SK-N-SH (cell line): ENCODE measurements around the gene HYAL2. TPM values are rescaled to one million over a fixed set of nuclear protein-coding genes. Genes with fewer than 3 reads are reported as not detected.
"Not testable (repeated sequence)": the region's sequence is repeated elsewhere in the genome, so short reads cannot be mapped to it uniquely, and the experiment has no call there.

ENCODE experiments used
- CTCF ChIA-PET: fragments of 300-600, 350-600 bp; formaldehyde crosslinking; extraction: SDS; loops from one replicate; lab custom pipeline; 2021; lab: Yijun Ruan, JAX
- POLR2A ChIA-PET: fragments of 350-600 bp; sonication (Branson Sonifier 250); formaldehyde crosslinking; extraction: SDS; loops from one replicate; lab custom pipeline; 2020; ENCODE audit warnings: antibody characterized with exemption, inconsistent platforms; lab: Yijun Ruan, JAX
- DNase-seq: peaks from one replicate; pipeline ENCODE4 v3.0.0; 2012
- H2AFZ ChIP-seq: fragments of 200-600 bp; sonication (generic); 2 replicates; pipeline ENCODE4 v1.8.1; 2016; ENCODE audit warnings: antibody characterized with exemption, mild to moderate bottlenecking, low read depth
- H3F3A ChIP-seq: fragments of 200-600 bp; sonication (generic); replicated peaks from 2 replicates; pipeline ENCODE3; 2016; ENCODE audit warnings: antibody characterized with exemption, mild to moderate bottlenecking; ENCODE audit not compliant: insufficient read depth
- H3K27ac ChIP-seq, 2 experiments: fragments of 200-500 bp in 1 of 2; fragments of 200-600 bp in 1 of 2; sonication (Bioruptor generic) in 1 of 2; sonication (generic), shearing (Covaris generic) in 1 of 2; 2 replicates each; pipeline versions ENCODE4 v1.5.1 to v1.6.1; 2014 to 2016; ENCODE audit warnings: low read depth in 2 of 2, inconsistent platforms in 1 of 2, low read length in 1 of 2, mild to moderate bottlenecking in 1 of 2, mixed read lengths in 1 of 2
- H3K27me3 ChIP-seq: fragments of 200-600 bp; sonication (generic), shearing (Covaris generic); 2 replicates; pipeline ENCODE4 v1.6.1; 2016; ENCODE audit warnings: mixed run types; ENCODE audit not compliant: insufficient read depth
- H3K36me3 ChIP-seq, 2 experiments: fragments of 200-500 bp in 1 of 2; fragments of 200-600 bp in 1 of 2; sonication (Bioruptor generic) in 1 of 2; sonication (generic) in 1 of 2; replicated peaks in 1 of 2; 2 replicates each; pipeline versions ENCODE3 to v1.5.1; 2014 to 2016; ENCODE audit warnings: low read length in 1 of 2, mild to moderate bottlenecking in 1 of 2; ENCODE audit not compliant: insufficient read depth in 2 of 2, control insufficient read depth in 1 of 2
- H3K4me1 ChIP-seq, 2 experiments: fragments of 200-500 bp in 1 of 2; fragments of 200-600 bp in 1 of 2; sonication (Bioruptor generic) in 1 of 2; sonication (generic), shearing (Covaris generic) in 1 of 2; 2 replicates each; pipeline versions ENCODE4 v1.5.1 to v1.6.1; 2014 to 2016; ENCODE audit warnings: low read depth in 1 of 2, low read length in 1 of 2, mixed run types in 1 of 2; ENCODE audit not compliant: insufficient read depth in 2 of 2, control insufficient read depth in 1 of 2
- H3K4me2 ChIP-seq: fragments of 200-600 bp; sonication (generic), shearing (Covaris generic); 2 replicates; pipeline ENCODE4 v1.6.1; 2017; ENCODE audit warnings: mixed run types
- H3K4me3 ChIP-seq, 2 experiments: fragments of 200-500 bp in 1 of 2; fragments of 200-600 bp in 1 of 2; sonication (Bioruptor generic) in 1 of 2; sonication (generic), shearing (Covaris generic) in 1 of 2; 2 replicates each; pipeline versions ENCODE4 v1.5.1 to v1.8.1; 2014 to 2016; ENCODE audit warnings: low read depth in 2 of 2, inconsistent platforms in 1 of 2, low read length in 1 of 2, mild to moderate bottlenecking in 1 of 2, mixed read lengths in 1 of 2, moderate library complexity in 1 of 2
- H3K79me2 ChIP-seq: fragments of 200-600 bp; sonication (generic); 2 replicates; pipeline ENCODE4 v1.8.1; 2017; ENCODE audit warnings: mild to moderate bottlenecking; ENCODE audit not compliant: insufficient read depth
- H3K9ac ChIP-seq: fragments of 200-600 bp; sonication (generic); 2 replicates; pipeline ENCODE4 v1.6.1; 2017; ENCODE audit warnings: mixed run types
- H3K9me2 ChIP-seq: fragments of 200-600 bp; sonication (generic); 2 replicates; pipeline ENCODE4 v1.6.1; 2017; ENCODE audit warnings: mixed run types
- H3K9me3 ChIP-seq: fragments of 200-600 bp; sonication (generic); 2 replicates; pipeline ENCODE4 v1.6.1; 2017; ENCODE audit warnings: mixed run types, mild to moderate bottlenecking, moderate library complexity
- H4K20me1 ChIP-seq: fragments of 200-600 bp; sonication (generic); 2 replicates; pipeline ENCODE4 v1.6.1; 2017; ENCODE audit warnings: mild to moderate bottlenecking, mixed run types; ENCODE audit not compliant: insufficient read depth
- CHD2 ChIP-seq: fragments of 150-350 bp; IDR thresholded peaks from 2 replicates; pipeline ENCODE4 v1.6.1; 2018; ENCODE audit warnings: low read length; ENCODE audit not compliant: partially characterized antibody
- EP300 ChIP-seq, 2 experiments: IDR thresholded peaks; 2 replicates each; pipeline versions ENCODE4 v1.4.0 to v1.6.1; 2012; ENCODE audit warnings: borderline replicate concordance in 1 of 2, low read depth in 1 of 2, low read length in 1 of 2
- FOXM1 ChIP-seq: IDR thresholded peaks from 2 replicates; pipeline ENCODE4 v1.4.0; 2012; ENCODE audit warnings: low read depth, mild to moderate bottlenecking
- GATA2 ChIP-seq: sonication (generic); formaldehyde crosslinking; IDR thresholded peaks from 2 replicates; pipeline ENCODE4 v1.5.0; 2020; ENCODE audit warnings: mild to moderate bottlenecking, missing genetic modification reagents
- JUND ChIP-seq: IDR thresholded peaks from 2 replicates; pipeline ENCODE4 v1.4.0; 2012
- NFIC ChIP-seq: IDR thresholded peaks from 2 replicates; pipeline ENCODE4 v1.4.0; 2012; ENCODE audit warnings: borderline replicate concordance
- RCOR1 ChIP-seq: fragments of 150-350 bp; IDR thresholded peaks from 2 replicates; pipeline ENCODE4 v1.6.1; 2017; ENCODE audit warnings: antibody characterized with exemption, low read length
- REST ChIP-seq: IDR thresholded peaks from 2 replicates; pipeline ENCODE4 v1.6.1; 2012; ENCODE audit warnings: mild to moderate bottlenecking, low read depth, low read length, moderate library complexity
- SMC3 ChIP-seq: IDR thresholded peaks from 2 replicates; pipeline ENCODE4 v1.6.1; 2012; ENCODE audit warnings: low read depth, low read length, improper control_type of control experiment
- TCF12 ChIP-seq: IDR thresholded peaks from 2 replicates; pipeline ENCODE4 v1.4.0; 2012
- USF1 ChIP-seq: IDR thresholded peaks from 2 replicates; pipeline ENCODE4 v1.4.0; 2012; ENCODE audit warnings: low read depth, borderline replicate concordance
- USF2 ChIP-seq: fragments of 150-350 bp; IDR thresholded peaks from 2 replicates; pipeline ENCODE4 v1.6.1; 2017; ENCODE audit warnings: antibody characterized with exemption, low read length, low read depth, borderline replicate concordance
- WGBS: methylation state at CpG from one replicate; pipeline ENCODE4 v1.1.6; 2017; ENCODE audit warnings: low lambda C conversion rate; 5-methylcytosine and 5-hydroxymethylcytosine counted together
- polyA plus RNA-seq, 3 experiments: library from polyadenylated mRNA; depleted of rRNA; stranded (reverse); fragments of >200 nt; gene quantifications; 2 replicates each; pipeline ENCODE4 v1.2.3, GENCODE V29; 2012
- TF ChIP-seq, protein P1 (sequence below): IDR thresholded peaks from 2 replicates; pipeline ENCODE4; 2012
- TF ChIP-seq, protein P2 (sequence below): IDR thresholded peaks from 2 replicates; pipeline ENCODE4 v1.4.0; 2012; ENCODE audit warnings: low read depth, borderline replicate concordance
- TF ChIP-seq, protein P3 (sequence below): fragments of 200-600 bp; sonication (generic); IDR thresholded peaks from 2 replicates; pipeline ENCODE4 v1.6.1; 2017; ENCODE audit warnings: antibody characterized with exemption, mild to moderate bottlenecking, moderate library complexity

The HYAL2 gene
- polyA plus RNA-seq, 1 of the 3 experiments (the other 2 are of a cell fraction) = 135 TPM

- TF ChIP-seq NFIC = no peak
- no peak for TF ChIP-seq USF2
- TF ChIP-seq REST = no peak
- no peak for TF ChIP-seq FOXM1
- no peak for TF ChIP-seq CHD2
- TF ChIP-seq TCF12 = no peak
- TF ChIP-seq, protein P1, sequence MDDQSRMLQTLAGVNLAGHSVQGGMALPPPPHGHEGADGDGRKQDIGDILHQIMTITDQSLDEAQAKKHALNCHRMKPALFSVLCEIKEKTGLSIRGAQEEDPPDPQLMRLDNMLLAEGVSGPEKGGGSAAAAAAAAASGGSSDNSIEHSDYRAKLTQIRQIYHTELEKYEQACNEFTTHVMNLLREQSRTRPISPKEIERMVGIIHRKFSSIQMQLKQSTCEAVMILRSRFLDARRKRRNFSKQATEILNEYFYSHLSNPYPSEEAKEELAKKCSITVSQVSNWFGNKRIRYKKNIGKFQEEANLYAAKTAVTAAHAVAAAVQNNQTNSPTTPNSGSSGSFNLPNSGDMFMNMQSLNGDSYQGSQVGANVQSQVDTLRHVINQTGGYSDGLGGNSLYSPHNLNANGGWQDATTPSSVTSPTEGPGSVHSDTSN = no peak
- TF ChIP-seq RCOR1 = no peak
- TF ChIP-seq JUND = no peak
- TF ChIP-seq SMC3 = no peak
- TF ChIP-seq, protein P2, sequence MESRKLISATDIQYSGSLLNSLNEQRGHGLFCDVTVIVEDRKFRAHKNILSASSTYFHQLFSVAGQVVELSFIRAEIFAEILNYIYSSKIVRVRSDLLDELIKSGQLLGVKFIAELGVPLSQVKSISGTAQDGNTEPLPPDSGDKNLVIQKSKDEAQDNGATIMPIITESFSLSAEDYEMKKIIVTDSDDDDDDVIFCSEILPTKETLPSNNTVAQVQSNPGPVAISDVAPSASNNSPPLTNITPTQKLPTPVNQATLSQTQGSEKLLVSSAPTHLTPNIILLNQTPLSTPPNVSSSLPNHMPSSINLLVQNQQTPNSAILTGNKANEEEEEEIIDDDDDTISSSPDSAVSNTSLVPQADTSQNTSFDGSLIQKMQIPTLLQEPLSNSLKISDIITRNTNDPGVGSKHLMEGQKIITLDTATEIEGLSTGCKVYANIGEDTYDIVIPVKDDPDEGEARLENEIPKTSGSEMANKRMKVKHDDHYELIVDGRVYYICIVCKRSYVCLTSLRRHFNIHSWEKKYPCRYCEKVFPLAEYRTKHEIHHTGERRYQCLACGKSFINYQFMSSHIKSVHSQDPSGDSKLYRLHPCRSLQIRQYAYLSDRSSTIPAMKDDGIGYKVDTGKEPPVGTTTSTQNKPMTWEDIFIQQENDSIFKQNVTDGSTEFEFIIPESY = no peak
- no peak for TF ChIP-seq EP300 (IDR thresholded peaks at IDR 0.05; ENCODE audit: borderline replicate concordance in 1 of 2, low read depth in 1 of 2, low read length in 1 of 2)
- TF ChIP-seq, protein P3, sequence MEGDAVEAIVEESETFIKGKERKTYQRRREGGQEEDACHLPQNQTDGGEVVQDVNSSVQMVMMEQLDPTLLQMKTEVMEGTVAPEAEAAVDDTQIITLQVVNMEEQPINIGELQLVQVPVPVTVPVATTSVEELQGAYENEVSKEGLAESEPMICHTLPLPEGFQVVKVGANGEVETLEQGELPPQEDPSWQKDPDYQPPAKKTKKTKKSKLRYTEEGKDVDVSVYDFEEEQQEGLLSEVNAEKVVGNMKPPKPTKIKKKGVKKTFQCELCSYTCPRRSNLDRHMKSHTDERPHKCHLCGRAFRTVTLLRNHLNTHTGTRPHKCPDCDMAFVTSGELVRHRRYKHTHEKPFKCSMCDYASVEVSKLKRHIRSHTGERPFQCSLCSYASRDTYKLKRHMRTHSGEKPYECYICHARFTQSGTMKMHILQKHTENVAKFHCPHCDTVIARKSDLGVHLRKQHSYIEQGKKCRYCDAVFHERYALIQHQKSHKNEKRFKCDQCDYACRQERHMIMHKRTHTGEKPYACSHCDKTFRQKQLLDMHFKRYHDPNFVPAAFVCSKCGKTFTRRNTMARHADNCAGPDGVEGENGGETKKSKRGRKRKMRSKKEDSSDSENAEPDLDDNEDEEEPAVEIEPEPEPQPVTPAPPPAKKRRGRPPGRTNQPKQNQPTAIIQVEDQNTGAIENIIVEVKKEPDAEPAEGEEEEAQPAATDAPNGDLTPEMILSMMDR = no peak
- TF ChIP-seq USF1 = no peak
- TF ChIP-seq GATA2 (CRISPR knock-in tag) = no peak
- Histone ChIP-seq H3K9me2 (no peaks in the 10 kb centered on the region), H3K9ac (no peak overlapping the region), H4K20me1 (no peaks in the 10 kb centered on the region), H3F3A (peaks cover 3% of the 10 kb centered on the region), H3K4me2 (no peak overlapping the region), H3K4me3 (no peak overlapping the region), H3K27me3 (no peaks in the 10 kb centered on the region), H3K9me3 (no peaks in the 10 kb centered on the region), H3K4me1 (peaks cover 0 to 6% of the 10 kb centered on the region in 2 experiments; a peak in 1 of 4 replicates), H3K36me3 (peaks cover 3 to 29% of the 10 kb centered on the region in 2 experiments), H2AFZ (no peak overlapping the region), H3K79me2 (peaks cover 14% of the 10 kb centered on the region), H3K27ac (no peak overlapping the region)
- ChIA-PET CTCF (interaction anchor here (1.3 to 2.6 kb wide), 3 partner anchors 12 to 40 kb away, joined by 3 to 11 read pairs (median 4); no protein-coding TSS in a partner anchor), POLR2A (no interaction called here)
- 94% methylated on average over 18 of the region's 28 CpGs for WGBS
- DNase-seq = no peak
These were observed 36.0 kb downstream of the HYAL2 start for GRCh38 chr3:50286322-50287227.

- DNase-seq, H3K9ac ChIP-seq, H3K27ac ChIP-seq, H3K9me3 ChIP-seq, H3K4me2 ChIP-seq, H3F3A ChIP-seq, H3K4me3 ChIP-seq, H3K27me3 ChIP-seq, H3K9me2 ChIP-seq, H3K79me2 ChIP-seq, H2AFZ ChIP-seq, H3K4me1 ChIP-seq, H4K20me1 ChIP-seq, POLR2A ChIA-PET: not testable (repeated sequence)
- 88% methylated on average over 6 of the region's 6 CpGs for WGBS
- peaks cover 0 to 18% of the 10 kb centered on the region in 2 experiments for H3K36me3 ChIP-seq
- CTCF ChIA-PET = interaction anchor here (1.0 to 2.1 kb wide), 5 partner anchors 9 to 259 kb away, joined by 3 to 11 read pairs (median 3); no protein-coding TSS in a partner anchor
These were observed 38.4 kb downstream of the HYAL2 start for GRCh38 chr3:50284121-50284520.
